Peyer's patch (tissue), 4 donors: ENCODE data around the gene KCNIP4. TPM values are rescaled to one million over a fixed set of nuclear protein-coding genes. Genes with fewer than 3 reads are reported as not detected.

Experiments
- DNase-seq, 3 donors: peaks; one replicate each; pipeline ENCODE4 v3.0.0-alpha.2; 2017 to 2019
- H3K27ac ChIP-seq, 4 donors: fragments of 200-600 bp; sonication (generic); one replicate each; pipeline ENCODE4 v1.5.1; 2016 to 2019
- H3K27me3 ChIP-seq, 2 donors: fragments of 200-600 bp; sonication (generic); one replicate each; pipeline ENCODE4 v1.5.1; 2019
- H3K36me3 ChIP-seq, 3 donors: fragments of 200-600 bp; sonication (generic); one replicate each; pipeline ENCODE4 v1.5.1; 2016 to 2019
- H3K4me1 ChIP-seq, 4 donors: fragments of 200-600 bp; sonication (generic); one replicate each; pipeline ENCODE4 v1.5.1; 2016 to 2019
- H3K4me3 ChIP-seq, 4 donors: fragments of 200-600 bp; sonication (generic); 1 replicate in 3 of 4; 2 replicates in 1 of 4; pipeline ENCODE4 v1.5.1; 2016 to 2019; ENCODE audit warnings: mild to moderate bottlenecking in 1 of 4
- H3K9me3 ChIP-seq, 4 donors: fragments of 200-600 bp; sonication (generic); one replicate each; pipeline ENCODE4 v1.5.1; 2016 to 2019; ENCODE audit warnings: mild to moderate bottlenecking in 1 of 4
- POLR2A ChIP-seq, 2 donors: fragments of 450-650 bp; IDR thresholded peaks; one replicate each; pipeline ENCODE4 v1.5.1; 2017; ENCODE audit warnings: antibody characterized with exemption in 2 of 2, mild to moderate bottlenecking in 2 of 2, moderate library complexity in 2 of 2
- total RNA-seq, 4 donors: library from RNA; depleted of rRNA; stranded (reverse); fragments of >200 nt; gene quantifications; one replicate each; pipeline ENCODE4 v1.1.0, GENCODE V29; 2016
- TF ChIP-seq, protein P1 (sequence below), 6 experiments: fragments of 450-650 bp in 4 of 6; fragments of 200-600 bp in 2 of 6; sonication (generic) in 1 of 6; IDR thresholded peaks; one replicate each; pipeline ENCODE4 v1.5.1; 2017 to 2019; ENCODE audit warnings: antibody characterized with exemption in 6 of 6, mild to moderate bottlenecking in 3 of 6, moderate library complexity in 1 of 6

KCNIP4 gene
- total RNA-seq, 4 donors from 2014 or later = 2.8 TPM; not detected in 3

DNA sequence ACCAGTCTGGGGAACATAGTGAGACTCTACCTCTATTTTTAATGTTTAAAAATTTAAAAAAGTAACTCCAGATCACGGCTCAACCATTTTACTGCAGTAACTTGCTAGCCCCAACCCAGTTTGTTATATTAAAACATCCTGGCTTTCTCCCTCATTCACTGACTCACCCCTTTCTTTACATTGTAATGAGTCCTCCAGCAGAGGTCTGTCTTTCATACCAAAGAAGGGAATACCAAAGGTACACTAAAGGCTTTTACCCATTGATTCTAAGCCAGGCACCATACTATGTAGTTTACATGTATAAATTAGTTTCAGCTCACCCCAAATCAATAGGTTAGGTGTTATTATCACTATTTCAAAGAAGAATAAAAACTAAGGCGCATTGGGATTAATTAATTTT is 961.4 kb downstream of the KCNIP4 start:
- Histone ChIP-seq H3K27me3 (no peaks in the 10 kb centered on the region), H3K27ac (no peak overlapping the region), H3K4me1 (no peaks in the 10 kb centered on the region), H3K9me3 (no peaks in the 10 kb centered on the region), H3K4me3 (no peak overlapping the region), H3K36me3 (no peaks in the 10 kb centered on the region)
- TF ChIP-seq, protein P1, sequence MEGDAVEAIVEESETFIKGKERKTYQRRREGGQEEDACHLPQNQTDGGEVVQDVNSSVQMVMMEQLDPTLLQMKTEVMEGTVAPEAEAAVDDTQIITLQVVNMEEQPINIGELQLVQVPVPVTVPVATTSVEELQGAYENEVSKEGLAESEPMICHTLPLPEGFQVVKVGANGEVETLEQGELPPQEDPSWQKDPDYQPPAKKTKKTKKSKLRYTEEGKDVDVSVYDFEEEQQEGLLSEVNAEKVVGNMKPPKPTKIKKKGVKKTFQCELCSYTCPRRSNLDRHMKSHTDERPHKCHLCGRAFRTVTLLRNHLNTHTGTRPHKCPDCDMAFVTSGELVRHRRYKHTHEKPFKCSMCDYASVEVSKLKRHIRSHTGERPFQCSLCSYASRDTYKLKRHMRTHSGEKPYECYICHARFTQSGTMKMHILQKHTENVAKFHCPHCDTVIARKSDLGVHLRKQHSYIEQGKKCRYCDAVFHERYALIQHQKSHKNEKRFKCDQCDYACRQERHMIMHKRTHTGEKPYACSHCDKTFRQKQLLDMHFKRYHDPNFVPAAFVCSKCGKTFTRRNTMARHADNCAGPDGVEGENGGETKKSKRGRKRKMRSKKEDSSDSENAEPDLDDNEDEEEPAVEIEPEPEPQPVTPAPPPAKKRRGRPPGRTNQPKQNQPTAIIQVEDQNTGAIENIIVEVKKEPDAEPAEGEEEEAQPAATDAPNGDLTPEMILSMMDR (IDR thresholded peaks at IDR 0.05) = no peak
- no peak for TF ChIP-seq POLR2A (IDR thresholded peaks at IDR 0.05)
- DNase-seq = no peak

GRCh38 chr4:20984576-20984836 is 964.1 kb downstream of the KCNIP4 start:
- H3K4me1 ChIP-seq = no peaks in the 10 kb centered on the region
- H3K9me3 ChIP-seq = no peaks in the 10 kb centered on the region
- no peak for DNase-seq
- peak overlapping the region in 1 of 4 donors; percentile 43 for H3K27ac ChIP-seq
- H3K4me3 ChIP-seq = peak overlapping the region in 1 of 4 donors; percentile 34
- H3K27me3 ChIP-seq = no peaks in the 10 kb centered on the region
- no peak for TF ChIP-seq POLR2A (IDR thresholded peaks at IDR 0.05)
- TF ChIP-seq, protein P1 (IDR thresholded peaks at IDR 0.05) = no peak
- H3K36me3 ChIP-seq = no peaks in the 10 kb centered on the region

- H3K27ac ChIP-seq = peak overlapping the region in 1 of 4 donors; percentile 43
- no peaks in the 10 kb centered on the region for H3K27me3 ChIP-seq
- no peaks in the 10 kb centered on the region for H3K36me3 ChIP-seq
- no peaks in the 10 kb centered on the region for H3K4me1 ChIP-seq
- DNase-seq = peak in 1 of 3 donors; percentile 42
- TF ChIP-seq, protein P1 (IDR thresholded peaks at IDR 0.05) = no peak
- no peak for TF ChIP-seq POLR2A (IDR thresholded peaks at IDR 0.05)
- peak overlapping the region in 1 of 4 donors; percentile 34 for H3K4me3 ChIP-seq
- no peaks in the 10 kb centered on the region for H3K9me3 ChIP-seq
These were observed 964.6 kb downstream of the KCNIP4 start for GRCh38 chr4:20983763-20984575.

DNA sequence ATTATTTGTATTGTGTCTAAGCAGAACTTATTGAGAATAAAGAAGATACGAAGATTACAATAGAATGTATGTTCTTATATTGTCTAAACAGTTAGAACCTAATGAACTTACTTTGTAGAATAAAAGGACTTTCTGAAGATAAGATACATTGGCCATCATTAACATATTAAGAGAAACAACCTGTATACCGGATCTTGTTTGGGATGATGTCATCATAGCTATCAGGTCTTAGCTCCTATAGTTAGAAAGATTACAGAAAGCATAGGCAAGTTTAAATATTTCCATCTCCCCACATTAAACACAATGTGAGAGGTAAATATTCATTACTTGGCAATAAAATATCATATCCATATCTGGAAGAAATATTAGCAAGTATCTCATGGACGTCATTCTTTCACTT is 966.0 kb downstream of the KCNIP4 start:
- H3K9me3 ChIP-seq = no peaks in the 10 kb centered on the region
- TF ChIP-seq, protein P1 (IDR thresholded peaks at IDR 0.05) = no peak
- no peak for TF ChIP-seq POLR2A (IDR thresholded peaks at IDR 0.05)
- no peaks in the 10 kb centered on the region for H3K27me3 ChIP-seq
- H3K4me3 ChIP-seq = no peak overlapping the region
- no peak overlapping the region for H3K27ac ChIP-seq
- no peaks in the 10 kb centered on the region for H3K4me1 ChIP-seq
- H3K36me3 ChIP-seq = no peaks in the 10 kb centered on the region
- no peak for DNase-seq

GRCh38 chr4:20960291-20960690 is 988.3 kb downstream of the KCNIP4 start:
- Histone ChIP-seq H3K27me3 (no peaks in the 10 kb centered on the region), H3K27ac (no peak overlapping the region), H3K4me3 (no peak overlapping the region), H3K4me1 (no peaks in the 10 kb centered on the region), H3K9me3 (no peaks in the 10 kb centered on the region), H3K36me3 (no peaks in the 10 kb centered on the region)
- TF ChIP-seq, protein P1 (IDR thresholded peaks at IDR 0.05) = no peak
- no peak for DNase-seq
